ENCODE measurements around the gene TENM4.

TENM4 gene

GRCh38 chr11:78784321-78785061 lies 656.3 kb downstream of the TENM4 start:
- DNase-seq (ENCODE audit: low read depth) = no peak

- DNase-seq (ENCODE audit: low read depth) = no peak
These were observed 657.0 kb downstream of the TENM4 start for GRCh38 chr11:78783846-78784245.

GRCh38 chr11:78783301-78783700 lies 657.5 kb downstream of the TENM4 start:
- DNase-seq (ENCODE audit: low read depth) = no peak

- no peak for DNase-seq (ENCODE audit: low read depth)
These were observed 658.1 kb downstream of the TENM4 start for GRCh38 chr11:78782725-78783124.

GRCh38 chr11:78780889-78781288 lies 659.9 kb downstream of the TENM4 start:
- no peak for DNase-seq (ENCODE audit: low read depth)

GRCh38 chr11:78773492-78773891 lies 667.3 kb downstream of the TENM4 start:
- DNase-seq (ENCODE audit: low read depth) = no peak

GRCh38 chr11:78773077-78773476 lies 667.8 kb downstream of the TENM4 start:
- DNase-seq (ENCODE audit: low read depth) = no peak

GRCh38 chr11:78772186-78772585 lies 668.6 kb downstream of the TENM4 start:
- DNase-seq (ENCODE audit: low read depth) = no peak

GRCh38 chr11:78770931-78771330 lies 669.9 kb downstream of the TENM4 start:
- no peak for DNase-seq (ENCODE audit: low read depth)

- no peak for DNase-seq (ENCODE audit: low read depth)
These were observed 671.9 kb downstream of the TENM4 start for GRCh38 chr11:78768971-78769370.

GRCh38 chr11:78768345-78768744 lies 672.5 kb downstream of the TENM4 start:
- no peak for DNase-seq (ENCODE audit: low read depth)

GRCh38 chr11:78767027-78767932 lies 673.5 kb downstream of the TENM4 start:
- DNase-seq (ENCODE audit: low read depth) = no peak

- no peak for DNase-seq (ENCODE audit: low read depth)
These were observed 675.9 kb downstream of the TENM4 start for GRCh38 chr11:78764946-78765345.

GRCh38 chr11:78763664-78764063 lies 677.2 kb downstream of the TENM4 start:
- no peak for DNase-seq (ENCODE audit: low read depth)

GRCh38 chr11:78762105-78762504 lies 678.7 kb downstream of the TENM4 start:
- no peak for DNase-seq (ENCODE audit: low read depth)

GRCh38 chr11:78759071-78759470 lies 681.8 kb downstream of the TENM4 start:
- no peak for DNase-seq (ENCODE audit: low read depth)

- no peak for DNase-seq (ENCODE audit: low read depth)
These were observed 687.5 kb downstream of the TENM4 start for GRCh38 chr11:78753297-78753696.

GRCh38 chr11:78752494-78752893 lies 688.3 kb downstream of the TENM4 start:
- no peak for DNase-seq (ENCODE audit: low read depth)

GRCh38 chr11:78748918-78749690 lies 691.7 kb downstream of the TENM4 start:
- DNase-seq (ENCODE audit: low read depth) = no peak

- no peak for DNase-seq (ENCODE audit: low read depth)
These were observed 695.9 kb downstream of the TENM4 start for GRCh38 chr11:78744949-78745348.

GRCh38 chr11:78744202-78744601 lies 696.6 kb downstream of the TENM4 start:
- DNase-seq (ENCODE audit: low read depth) = no peak

- no peak for DNase-seq (ENCODE audit: low read depth)
These were observed 698.4 kb downstream of the TENM4 start for GRCh38 chr11:78742430-78742829.
